Measurements from ENCODE around the gene PPM1M.

GRCh38 chr3:52229656-52230055 is 15.9 kb upstream of the PPM1M start:
- TF ChIP-seq CTCF (IDR thresholded peaks at IDR 0.05) (no peak), POLR2A (IDR thresholded peaks at IDR 0.05) (no peak)

All from right lobe of liver (tissue), 4 donors.